Activated T-helper 1 cell treated with anti-CD3 and anti-CD28 coated beads, Interleukin-12 subunit alpha, Interleukin-12 subunit beta, Interleukin-2, Interleukin-4 antibody, amounts not matched to agents 30 ng/mL and 10 ng/mL and 1 ng/mL, durations not matched to agents 14 hours and 24 hours and 36 hours (primary cell): Measurements from ENCODE around the gene SEMA4D. TPM values are rescaled to one million over a fixed set of nuclear protein-coding genes. Genes with fewer than 3 reads are reported as not detected.

Experiments used
- DNase-seq: peaks from one replicate; pipeline ENCODE4 v3.0.0; 2021; ENCODE audit warnings: low spot score
- H3K27ac Mint-ChIP-seq: one replicate; pipeline ENCODE4 v1.8.0; 2021; ENCODE audit warnings: mild to moderate bottlenecking, mixed read lengths
- H3K27me3 Mint-ChIP-seq: one replicate; pipeline ENCODE4 v1.8.0; 2022; ENCODE audit warnings: mild to moderate bottlenecking, moderate library complexity, mixed read lengths; ENCODE audit not compliant: insufficient read depth
- H3K36me3 Mint-ChIP-seq: one replicate; pipeline ENCODE4 v1.8.0; 2021; ENCODE audit warnings: low read depth, mixed read lengths
- H3K4me1 Mint-ChIP-seq: one replicate; pipeline ENCODE4 v1.8.0; 2021; ENCODE audit warnings: low read depth, mixed read lengths
- H3K4me3 Mint-ChIP-seq: one replicate; pipeline ENCODE4 v1.8.0; 2021; ENCODE audit warnings: mild to moderate bottlenecking, moderate library complexity, mixed read lengths
- H3K9me3 Mint-ChIP-seq: one replicate; pipeline ENCODE4 v1.8.0; 2021; ENCODE audit warnings: mixed read lengths
- intact Hi-C: fragments of 100-400 bp; cut with micrococcal nuclease; formaldehyde crosslinking; loops from one replicate; pipeline ENCODE4 v1.15.1; 2024
- total RNA-seq: library from RNA; stranded (reverse); gene quantifications from 2 replicates; pipeline ENCODE4 v1.2.3, GENCODE V29; 2022

SEMA4D gene
- total RNA-seq, 1 donor from 2014 or later, result 388 TPM

GRCh38 chr9:89508951-89509615 lies 11.2 kb upstream of the SEMA4D start:
- intact Hi-C loops, result no loop called here
- H3K27ac Mint-ChIP-seq, result peak overlapping the region; percentile 0

GRCh38 chr9:89505911-89506310 lies 8.0 kb upstream of the SEMA4D start:
- Mint-ChIP-seq H3K9me3 (no peaks in the 10 kb centered on the region), H3K27ac (no peak overlapping the region), H3K27me3 (no peaks in the 10 kb centered on the region), H3K4me3 (no peak overlapping the region), H3K36me3 (no peaks in the 10 kb centered on the region), H3K4me1 (peaks cover 73% of the 10 kb centered on the region)
- no peak for DNase-seq
- intact Hi-C loops, result no loop called here

More at GRCh38 chr9:89508951-89509615, 11.2 kb upstream of the SEMA4D start:
- peaks cover 55% of the 10 kb centered on the region for H3K4me1 Mint-ChIP-seq
- H3K4me3 Mint-ChIP-seq, result no peak overlapping the region
- no peaks in the 10 kb centered on the region for H3K27me3 Mint-ChIP-seq
- no peaks in the 10 kb centered on the region for H3K9me3 Mint-ChIP-seq
- DNase-seq, result no peak
- no peaks in the 10 kb centered on the region for H3K36me3 Mint-ChIP-seq

GRCh38 chr9:89505048-89505447 lies 7.1 kb upstream of the SEMA4D start:
- no peaks in the 10 kb centered on the region for H3K27me3 Mint-ChIP-seq
- no peak overlapping the region for H3K4me3 Mint-ChIP-seq
- no peak for DNase-seq
- no peaks in the 10 kb centered on the region for H3K9me3 Mint-ChIP-seq
- intact Hi-C loops, result no loop called here
- peaks cover 74% of the 10 kb centered on the region for H3K4me1 Mint-ChIP-seq
- no peaks in the 10 kb centered on the region for H3K36me3 Mint-ChIP-seq
- H3K27ac Mint-ChIP-seq, result no peak overlapping the region

GRCh38 chr9:89502671-89503070 lies 4.8 kb upstream of the SEMA4D start:
- H3K9me3 Mint-ChIP-seq, result no peaks in the 10 kb centered on the region
- no peaks in the 10 kb centered on the region for H3K36me3 Mint-ChIP-seq
- H3K27me3 Mint-ChIP-seq, result no peaks in the 10 kb centered on the region
- intact Hi-C loops, result loop anchor here (1.0 kb wide), 1 partner anchor 20 kb away; no protein-coding TSS in a partner anchor
- no peak for DNase-seq
- H3K27ac Mint-ChIP-seq, result peak overlapping the region; percentile 86
- peak overlapping the region; percentile 49 for H3K4me3 Mint-ChIP-seq
- peaks cover 74% of the 10 kb centered on the region for H3K4me1 Mint-ChIP-seq

GRCh38 chr9:89502038-89502601 lies 4.2 kb upstream of the SEMA4D start:
- no peaks in the 10 kb centered on the region for H3K27me3 Mint-ChIP-seq
- intact Hi-C loops, result loop anchor here (1.0 kb wide), 1 partner anchor 20 kb away; no protein-coding TSS in a partner anchor
- no peak for DNase-seq
- H3K27ac Mint-ChIP-seq, result peak overlapping the region; percentile 86
- peaks cover 68% of the 10 kb centered on the region for H3K4me1 Mint-ChIP-seq
- H3K36me3 Mint-ChIP-seq, result no peaks in the 10 kb centered on the region
- peak overlapping the region; percentile 49 for H3K4me3 Mint-ChIP-seq
- H3K9me3 Mint-ChIP-seq, result no peaks in the 10 kb centered on the region

- intact Hi-C loops, result no loop called here
- peak overlapping the region; percentile 86 for H3K27ac Mint-ChIP-seq
- H3K4me1 Mint-ChIP-seq, result peaks cover 68% of the 10 kb centered on the region
- no peak for DNase-seq
- H3K27me3 Mint-ChIP-seq, result no peaks in the 10 kb centered on the region
- H3K4me3 Mint-ChIP-seq, result peak overlapping the region; percentile 49
- H3K36me3 Mint-ChIP-seq, result peaks cover 7% of the 10 kb centered on the region
- no peaks in the 10 kb centered on the region for H3K9me3 Mint-ChIP-seq
Observed at GRCh38 chr9:89501311-89501898, 3.5 kb upstream of the SEMA4D start.

- no peak overlapping the region for H3K4me3 Mint-ChIP-seq
- peak overlapping the region; percentile 56 for H3K27ac Mint-ChIP-seq
Observed at GRCh38 chr9:89500008-89500407, 2.1 kb upstream of the SEMA4D start.

GRCh38 chr9:89498852-89499480 lies 1.1 kb upstream of the SEMA4D start:
- Mint-ChIP-seq H3K4me3 (peak overlapping the region; percentile 87), H3K9me3 (no peaks in the 10 kb centered on the region), H3K36me3 (peaks cover 19% of the 10 kb centered on the region), H3K4me1 (peaks cover 89% of the 10 kb centered on the region), H3K27me3 (no peaks in the 10 kb centered on the region), H3K27ac (peak overlapping the region; percentile 94)
- intact Hi-C loops, result loop anchor here (1.0 to 5.0 kb wide), 4 partner anchors 35 to 182 kb away; partner anchors contain the start of gene SECISBP2
- DNase-seq, result peak; percentile 61

More at GRCh38 chr9:89500008-89500407, 2.1 kb upstream of the SEMA4D start:
- DNase-seq, result no peak
- intact Hi-C loops, result no loop called here
- Mint-ChIP-seq H3K27me3 (no peaks in the 10 kb centered on the region), H3K36me3 (peaks cover 11% of the 10 kb centered on the region), H3K4me1 (peaks cover 79% of the 10 kb centered on the region), H3K9me3 (no peaks in the 10 kb centered on the region)

- no peak for DNase-seq
- H3K27ac Mint-ChIP-seq, result peak overlapping the region; percentile 92
- peak overlapping the region; percentile 94 for H3K4me3 Mint-ChIP-seq
- H3K27me3 Mint-ChIP-seq, result no peaks in the 10 kb centered on the region
- peaks cover 26% of the 10 kb centered on the region for H3K36me3 Mint-ChIP-seq
- no peaks in the 10 kb centered on the region for H3K9me3 Mint-ChIP-seq
- intact Hi-C loops, result loop anchor here (1.0 to 5.0 kb wide), 2 partner anchors 20 to 180 kb away; partner anchors contain the start of gene SECISBP2
- peaks cover 89% of the 10 kb centered on the region for H3K4me1 Mint-ChIP-seq
Observed at GRCh38 chr9:89497257-89497963, 503 bp downstream of the SEMA4D start.

- Mint-ChIP-seq H3K36me3 (peaks cover 32% of the 10 kb centered on the region), H3K4me3 (peak overlapping the region; percentile 94), H3K27me3 (no peaks in the 10 kb centered on the region), H3K27ac (peak overlapping the region; percentile 92), H3K4me1 (peaks cover 89% of the 10 kb centered on the region), H3K9me3 (no peaks in the 10 kb centered on the region)
- intact Hi-C loops, result loop anchor here (1.0 to 5.0 kb wide), 4 partner anchors 10 to 179 kb away; partner anchors contain the start of gene SECISBP2
- DNase-seq, result no peak
Observed at GRCh38 chr9:89496645-89497256, 1.2 kb downstream of the SEMA4D start.

GRCh38 chr9:89495824-89496560 lies 1.9 kb downstream of the SEMA4D start:
- Mint-ChIP-seq H3K4me1 (peaks cover 89% of the 10 kb centered on the region), H3K9me3 (no peaks in the 10 kb centered on the region), H3K4me3 (peak overlapping the region; percentile 94), H3K27me3 (no peaks in the 10 kb centered on the region), H3K27ac (peak overlapping the region; percentile 92), H3K36me3 (peaks cover 36% of the 10 kb centered on the region)
- intact Hi-C loops, result loop anchor here (1.0 to 5.0 kb wide), 3 partner anchors 10 to 179 kb away; partner anchors contain the start of gene SECISBP2
- no peak for DNase-seq
